H1 (cell line): ENCODE data around the gene TRIM68. TPM values are rescaled to one million over a fixed set of nuclear protein-coding genes. Genes with fewer than 3 reads are reported as not detected.

ENCODE experiments used
- EGR1 ChIP-seq: IDR thresholded peaks from 2 replicates; pipeline ENCODE4 v1.6.1; 2011; ENCODE audit warnings: low read depth, low read length, borderline replicate concordance
- RXRA ChIP-seq: IDR thresholded peaks from 2 replicates; pipeline ENCODE4 v1.6.1; 2011; ENCODE audit warnings: low read depth, mild to moderate bottlenecking, low read length, moderate library complexity; ENCODE audit not compliant: insufficient read depth
- polyA plus RNA-seq, 7 experiments: library from polyadenylated mRNA; depleted of rRNA in 3 of 7; stranded (reverse) in 5 of 7; unstranded in 2 of 7; fragments of >200 nt in 5 of 7; fragments of 200-250 nt in 2 of 7; gene quantifications; 1 replicate in 5 of 7; 2 replicates in 1 of 7; 4 replicates in 1 of 7; pipeline versions ENCODE4 v1.2.1 to v1.2.3, GENCODE V29; 2011 to 2013; ENCODE audit warnings: missing spikeins in 2 of 7, mixed read lengths in 2 of 7
- total RNA-seq: library from RNA; stranded (reverse); fragmentation: NEBNext Ultra II Directional; extraction: Animal tissue kit (Norgen Biotek cat#: 25700); gene quantifications from 2 replicates; pipeline ENCODE4 v1.2.1, GENCODE V29; 2021
- TF ChIP-seq, protein P1 (sequence below), 3 experiments: IDR thresholded peaks; 1 replicate in 2 of 3; 2 replicates in 1 of 3; pipeline versions ENCODE4 v1.5.1 to v1.6.1; 2011; ENCODE audit warnings: low read length in 3 of 3, mild to moderate bottlenecking in 3 of 3, inconsistent platforms in 2 of 3, low read depth in 1 of 3, moderate library complexity in 1 of 3; ENCODE audit not compliant: insufficient read depth in 1 of 3; ENCODE audit errors: control extremely low read depth in 1 of 3

Gene TRIM68
- total and polyA plus RNA-seq, 2 of the 8 experiments (the other 6 are each of a cell fraction or from before 2014, with no cell fraction given): 3.4 to 5.7 TPM

DNA sequence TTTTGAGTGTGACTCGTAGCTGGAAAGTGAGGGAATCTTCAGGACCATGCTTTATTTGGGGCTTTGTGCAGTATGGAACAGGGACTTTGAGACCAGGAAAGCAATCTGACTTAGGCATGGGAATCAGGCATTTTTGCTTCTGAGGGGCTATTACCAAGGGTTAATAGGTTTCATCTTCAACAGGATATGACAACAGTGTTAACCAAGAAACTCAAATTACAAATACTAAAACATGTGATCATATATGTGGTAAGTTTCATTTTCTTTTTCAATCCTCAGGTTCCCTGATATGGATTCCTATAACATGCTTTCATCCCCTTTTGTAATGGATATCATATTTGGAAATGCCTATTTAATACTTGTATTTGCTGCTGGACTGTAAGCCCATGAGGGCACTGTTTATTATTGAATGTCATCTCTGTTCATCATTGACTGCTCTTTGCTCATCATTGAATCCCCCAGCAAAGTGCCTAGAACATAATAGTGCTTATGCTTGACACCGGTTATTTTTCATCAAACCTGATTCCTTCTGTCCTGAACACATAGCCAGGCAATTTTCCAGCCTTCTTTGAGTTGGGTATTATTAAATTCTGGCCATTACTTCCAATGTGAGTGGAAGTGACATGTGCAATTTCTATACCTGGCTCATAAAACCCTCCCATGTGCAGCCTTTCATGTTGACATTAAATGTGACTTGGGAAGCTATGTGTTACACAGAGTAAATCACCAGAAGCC, 46.8 kb upstream of the TRIM68 start (continued):
- TF ChIP-seq, protein P1, sequence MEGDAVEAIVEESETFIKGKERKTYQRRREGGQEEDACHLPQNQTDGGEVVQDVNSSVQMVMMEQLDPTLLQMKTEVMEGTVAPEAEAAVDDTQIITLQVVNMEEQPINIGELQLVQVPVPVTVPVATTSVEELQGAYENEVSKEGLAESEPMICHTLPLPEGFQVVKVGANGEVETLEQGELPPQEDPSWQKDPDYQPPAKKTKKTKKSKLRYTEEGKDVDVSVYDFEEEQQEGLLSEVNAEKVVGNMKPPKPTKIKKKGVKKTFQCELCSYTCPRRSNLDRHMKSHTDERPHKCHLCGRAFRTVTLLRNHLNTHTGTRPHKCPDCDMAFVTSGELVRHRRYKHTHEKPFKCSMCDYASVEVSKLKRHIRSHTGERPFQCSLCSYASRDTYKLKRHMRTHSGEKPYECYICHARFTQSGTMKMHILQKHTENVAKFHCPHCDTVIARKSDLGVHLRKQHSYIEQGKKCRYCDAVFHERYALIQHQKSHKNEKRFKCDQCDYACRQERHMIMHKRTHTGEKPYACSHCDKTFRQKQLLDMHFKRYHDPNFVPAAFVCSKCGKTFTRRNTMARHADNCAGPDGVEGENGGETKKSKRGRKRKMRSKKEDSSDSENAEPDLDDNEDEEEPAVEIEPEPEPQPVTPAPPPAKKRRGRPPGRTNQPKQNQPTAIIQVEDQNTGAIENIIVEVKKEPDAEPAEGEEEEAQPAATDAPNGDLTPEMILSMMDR (IDR thresholded peaks at IDR 0.05; ENCODE audit: control extremely low read depth in 1 of 3, insufficient read depth in 1 of 3, low read depth in 1 of 3, low read length in 3 of 3): no peak
- TF ChIP-seq RXRA (no peak), EGR1 (no peak)
